ENCODE results near the gene TSR3.
A peak's percentile ranks its signal among the peaks of the same experiment; 100 is the strongest.

TSR3 gene

GRCh38 chr16:1377406-1378010 is 25.8 kb upstream of the TSR3 start:
- no peak for DNase-seq (ENCODE audit: low spot score)

DNA sequence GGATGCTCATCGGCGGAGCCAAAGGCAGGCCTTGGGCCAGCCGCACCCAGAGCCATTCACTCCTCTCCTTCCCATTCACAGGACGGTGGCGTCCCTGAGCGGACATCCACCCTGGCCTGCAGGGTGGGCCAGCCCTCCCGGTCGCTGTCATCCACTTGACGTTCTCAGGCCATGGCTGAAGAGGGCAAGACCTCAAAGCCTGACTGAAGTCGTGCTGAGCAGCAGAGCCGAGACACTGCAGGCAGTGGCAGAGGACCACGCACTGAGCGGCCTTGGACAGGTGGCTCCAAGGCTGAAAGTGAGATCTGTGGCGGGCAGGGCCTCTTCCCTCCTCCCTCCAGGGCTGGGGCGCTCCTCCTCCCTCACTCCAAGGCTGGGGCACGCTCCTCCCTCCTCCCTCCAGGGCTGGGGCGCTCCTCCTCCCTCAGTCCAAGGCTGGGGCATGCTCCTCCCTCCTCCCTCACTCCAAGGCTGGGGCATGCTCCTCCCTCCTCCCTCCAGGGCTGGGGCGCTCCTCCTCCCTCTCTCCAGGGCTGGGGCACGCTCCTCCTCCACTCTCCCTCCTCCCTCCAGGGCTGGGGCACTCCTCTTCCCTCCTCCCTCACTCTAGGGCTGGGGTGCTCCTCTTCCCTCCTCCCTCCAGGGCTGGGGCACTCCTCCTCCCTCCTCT is 24.2 kb upstream of the TSR3 start:
- peak; percentile 77 for DNase-seq (ENCODE audit: low spot score)

DNA sequence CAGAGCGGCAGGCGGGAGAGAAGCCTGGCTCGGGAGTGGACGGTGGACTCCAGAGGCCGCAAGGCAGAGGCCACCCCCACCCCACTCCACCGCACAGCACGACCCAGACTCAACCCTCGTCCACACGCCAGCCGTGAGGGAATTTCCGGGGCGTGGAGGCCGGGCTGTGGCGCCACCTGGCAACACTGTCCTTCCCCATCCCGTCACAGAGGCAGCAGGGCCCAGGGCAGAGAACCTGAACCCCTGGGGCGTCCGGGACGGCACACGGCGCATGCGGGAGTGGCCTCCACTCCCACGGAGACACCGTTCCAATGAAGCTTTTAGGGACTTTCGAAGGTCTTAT is 23.6 kb upstream of the TSR3 start:
- no peak for DNase-seq (ENCODE audit: low spot score)

DNA sequence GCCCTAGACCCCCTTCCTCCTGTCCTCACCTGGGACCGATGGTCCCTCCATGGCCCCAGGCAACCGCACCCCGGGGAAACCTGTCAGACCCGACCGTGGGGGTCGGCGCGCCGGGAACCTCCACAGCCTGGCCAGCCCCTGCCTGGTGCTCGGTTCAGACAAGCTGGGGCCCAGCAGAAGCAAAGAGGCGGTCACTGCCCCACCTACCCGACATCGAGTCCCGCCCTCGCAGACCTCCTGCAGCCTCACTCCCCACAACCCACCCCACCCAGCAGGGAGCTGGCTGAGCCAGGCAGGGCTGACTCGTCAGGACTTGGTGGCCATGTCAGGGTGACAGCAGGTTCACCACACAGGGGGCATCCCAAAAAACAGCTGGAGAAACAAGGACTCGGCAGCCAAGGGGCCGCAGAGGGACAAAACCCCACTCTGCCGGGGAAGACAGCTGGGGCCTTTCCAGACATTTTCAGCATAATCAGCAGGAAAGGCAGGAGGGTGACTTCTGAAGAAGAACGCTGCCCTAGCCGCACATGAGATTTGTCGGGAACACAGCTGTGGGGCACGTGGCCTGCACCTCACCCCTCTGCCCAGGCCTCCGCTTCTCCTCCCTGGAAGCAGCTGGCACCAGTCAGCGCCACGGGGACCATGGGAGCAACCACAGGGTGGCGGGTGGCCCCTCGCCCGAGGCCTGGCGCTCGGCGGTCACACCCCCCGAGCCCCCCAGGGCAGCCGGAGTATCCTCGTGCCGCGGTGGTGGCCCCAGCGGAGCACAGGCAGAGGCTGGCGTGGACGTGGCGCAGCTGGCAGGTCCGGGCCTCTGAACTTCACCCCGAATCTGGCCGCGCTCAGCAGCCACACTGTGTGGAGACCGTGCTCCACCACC is 23.0 kb upstream of the TSR3 start:
- DNase-seq (ENCODE audit: low spot score): peak; percentile 40

GRCh38 chr16:1372292-1372950 is 20.7 kb upstream of the TSR3 start:
- no peak for DNase-seq (ENCODE audit: low spot score)

GRCh38 chr16:1371054-1371978 is 19.6 kb upstream of the TSR3 start:
- DNase-seq (ENCODE audit: low spot score): no peak

- DNase-seq (ENCODE audit: low spot score): no peak
These were observed 16.0 kb upstream of the TSR3 start for GRCh38 chr16:1367486-1368174.

- no peak for DNase-seq (ENCODE audit: low spot score)
These were observed 15.1 kb upstream of the TSR3 start for GRCh38 chr16:1366712-1367299.

- no peak for DNase-seq (ENCODE audit: low spot score)
These were observed 14.5 kb upstream of the TSR3 start for GRCh38 chr16:1366060-1366711.

GRCh38 chr16:1364510-1364909 is 12.8 kb upstream of the TSR3 start:
- no peak for DNase-seq (ENCODE audit: low spot score)

DNA sequence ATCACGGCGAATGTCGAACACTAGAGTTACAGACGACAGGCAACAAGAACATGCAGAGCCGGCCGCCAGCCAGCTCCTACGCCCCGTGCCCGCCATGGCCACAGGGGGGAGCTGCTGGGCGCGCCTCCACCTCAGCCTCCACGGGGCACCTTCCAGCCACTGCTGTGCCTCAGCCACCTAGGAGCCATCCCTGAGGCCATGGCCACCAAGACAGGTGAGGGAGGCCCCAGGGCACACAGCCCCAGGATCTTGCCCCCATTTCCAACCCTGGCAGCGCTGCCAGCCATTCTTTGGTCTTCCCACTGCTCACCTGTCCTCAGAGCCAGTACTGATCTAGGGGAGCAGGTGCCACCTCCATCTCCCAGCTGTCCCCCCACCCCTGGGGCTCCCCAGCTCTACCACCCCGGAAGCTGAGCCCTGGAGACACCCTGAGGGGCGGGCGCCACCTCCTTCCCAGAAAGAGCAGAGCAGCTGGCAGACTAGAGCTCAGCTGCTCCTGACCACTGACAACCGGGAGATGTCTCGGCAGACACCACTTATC is 11.9 kb upstream of the TSR3 start:
- DNase-seq (ENCODE audit: low spot score): peak; percentile 86

DNA sequence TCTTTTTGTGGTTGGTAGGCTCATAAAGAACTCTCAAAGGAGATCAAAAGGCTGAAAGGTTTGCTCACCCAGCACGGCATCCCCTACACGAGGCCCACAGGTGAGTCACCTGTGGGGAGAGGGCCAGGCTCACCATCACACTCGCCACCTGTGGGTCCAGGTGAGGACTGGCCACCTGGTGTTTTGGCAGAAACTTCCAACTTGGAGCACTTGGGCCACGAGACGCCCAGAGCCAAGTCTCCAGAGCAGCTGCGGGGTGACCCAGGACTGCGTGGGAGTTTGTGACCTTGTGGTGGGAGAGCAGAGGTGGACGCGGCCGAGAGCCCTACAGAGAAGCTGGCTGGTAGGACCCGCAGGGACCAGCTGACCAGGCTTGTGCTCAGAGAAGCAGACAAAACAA is 11.1 kb upstream of the TSR3 start:
- DNase-seq (ENCODE audit: low spot score): no peak

- DNase-seq (ENCODE audit: low spot score): no peak
These were observed 10.1 kb upstream of the TSR3 start for GRCh38 chr16:1361685-1362360.

DNA sequence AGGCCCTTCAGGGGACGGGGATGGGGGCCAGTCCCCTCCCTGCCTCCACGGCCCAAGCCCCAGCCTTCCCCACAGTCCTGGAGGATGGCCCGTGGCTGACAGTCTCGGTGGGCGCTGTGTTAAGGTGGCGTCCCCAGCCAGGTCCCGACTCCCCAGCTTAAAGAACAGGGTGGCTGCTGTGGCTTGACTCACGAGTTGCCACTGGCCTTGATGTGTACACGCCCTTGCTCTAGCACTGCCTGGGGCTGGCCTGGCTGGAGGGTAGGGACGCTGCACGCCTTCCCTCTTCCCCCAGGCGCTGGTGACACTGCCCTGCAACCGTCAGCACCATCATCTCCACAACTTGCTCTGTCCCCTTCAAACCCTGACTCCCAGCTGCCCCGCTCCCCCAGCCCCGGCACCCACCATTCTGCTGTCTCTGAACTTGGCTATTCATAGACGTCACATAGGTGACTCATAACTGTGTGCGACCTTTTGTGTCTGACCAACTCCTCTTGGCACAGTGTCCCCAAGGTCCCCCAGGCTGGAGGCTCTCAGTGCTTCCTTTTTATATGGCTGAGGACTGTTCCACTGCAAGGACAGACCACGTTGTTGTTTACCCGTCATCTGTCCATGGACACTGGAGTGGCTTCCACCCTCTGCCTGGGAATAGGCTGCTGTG is 6.4 kb upstream of the TSR3 start:
- DNase-seq (ENCODE audit: low spot score): no peak

DNA sequence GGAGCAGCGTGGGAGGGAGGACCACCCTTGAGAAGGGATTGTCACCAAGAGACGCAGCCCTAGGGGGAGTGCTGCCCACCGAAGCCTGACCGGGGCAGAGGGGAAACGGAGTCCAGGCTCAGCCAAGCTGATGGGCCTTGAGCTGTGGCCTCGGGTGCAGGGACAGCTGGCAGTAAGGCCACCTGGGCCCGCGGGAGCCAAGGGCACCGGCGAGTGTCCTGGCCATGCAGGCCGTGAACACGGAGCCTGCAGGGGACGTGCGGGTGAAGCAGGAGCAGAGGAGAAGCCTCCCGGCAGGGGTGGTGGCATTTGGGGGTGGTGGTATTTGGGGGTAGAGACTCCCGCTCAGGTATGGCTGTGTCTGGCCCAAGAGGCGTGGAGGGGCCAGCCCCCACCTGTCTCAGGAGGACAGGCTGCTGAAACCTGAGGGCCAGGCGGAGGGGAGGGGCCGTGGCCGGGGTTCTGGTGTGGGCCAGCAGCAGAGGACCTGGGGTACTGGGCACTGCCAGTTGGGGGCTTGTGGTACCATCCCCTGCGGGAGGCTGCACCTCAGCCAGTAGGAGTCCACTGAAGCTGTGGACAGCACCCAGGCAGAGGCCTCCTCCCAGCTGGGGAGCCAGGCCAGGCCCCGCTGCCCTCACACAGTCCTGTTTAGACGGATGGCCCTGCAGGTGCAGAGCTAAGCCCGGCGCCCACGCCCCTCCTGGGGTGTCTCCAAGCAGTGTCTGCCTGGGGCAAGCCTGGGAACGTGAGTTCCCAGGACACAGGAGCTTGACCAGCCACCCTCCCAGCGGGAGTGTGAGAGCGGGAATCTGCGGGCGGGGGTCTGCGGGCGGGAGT is 4.6 kb upstream of the TSR3 start:
- no peak for DNase-seq (ENCODE audit: low spot score)

GRCh38 chr16:1355591-1355990 is 3.9 kb upstream of the TSR3 start:
- no peak for DNase-seq (ENCODE audit: low spot score)

GRCh38 chr16:1354815-1355540 is 3.3 kb upstream of the TSR3 start:
- DNase-seq (ENCODE audit: low spot score): peak; percentile 18
